ENCODE measurements around the gene MSANTD1.

The MSANTD1 gene

DNA sequence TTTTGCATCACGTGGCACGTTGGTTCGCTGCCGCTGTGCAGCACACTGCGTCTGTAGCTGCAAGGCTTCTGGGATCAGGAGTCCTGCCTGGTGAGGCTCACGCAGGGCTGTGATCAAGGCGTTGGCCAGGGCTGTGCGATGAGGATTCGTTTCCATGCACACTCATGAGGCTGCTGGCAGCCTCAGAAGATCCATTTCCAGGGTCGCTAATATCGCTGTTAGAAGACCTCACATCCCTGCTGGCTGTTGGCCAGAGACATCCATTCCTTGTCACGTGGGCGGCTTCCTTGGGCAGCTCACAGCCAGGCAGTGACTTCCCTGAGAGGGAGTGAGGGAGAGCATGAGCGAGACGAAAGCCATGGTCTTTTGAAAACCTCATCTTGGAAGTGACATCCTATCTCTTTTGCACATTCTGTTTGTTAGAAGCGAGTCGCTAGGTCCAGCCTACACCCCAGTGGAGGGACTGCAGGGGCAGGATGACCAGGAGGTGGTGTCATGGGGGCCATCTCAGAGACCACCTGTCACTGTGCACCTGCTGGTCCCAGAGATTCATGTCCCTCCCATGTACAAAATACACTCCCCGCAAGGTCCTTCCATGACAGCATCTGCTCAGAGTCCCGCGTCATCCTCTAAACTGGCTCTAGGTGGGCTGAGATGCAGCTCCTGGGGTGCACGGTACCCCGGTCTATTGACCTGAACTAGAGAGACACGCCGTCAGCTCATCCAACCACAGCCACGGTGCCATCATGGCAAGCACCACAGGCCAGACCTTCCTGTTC is 56.1 kb downstream of the MSANTD1 start:
- no peak for DNase-seq

DNA sequence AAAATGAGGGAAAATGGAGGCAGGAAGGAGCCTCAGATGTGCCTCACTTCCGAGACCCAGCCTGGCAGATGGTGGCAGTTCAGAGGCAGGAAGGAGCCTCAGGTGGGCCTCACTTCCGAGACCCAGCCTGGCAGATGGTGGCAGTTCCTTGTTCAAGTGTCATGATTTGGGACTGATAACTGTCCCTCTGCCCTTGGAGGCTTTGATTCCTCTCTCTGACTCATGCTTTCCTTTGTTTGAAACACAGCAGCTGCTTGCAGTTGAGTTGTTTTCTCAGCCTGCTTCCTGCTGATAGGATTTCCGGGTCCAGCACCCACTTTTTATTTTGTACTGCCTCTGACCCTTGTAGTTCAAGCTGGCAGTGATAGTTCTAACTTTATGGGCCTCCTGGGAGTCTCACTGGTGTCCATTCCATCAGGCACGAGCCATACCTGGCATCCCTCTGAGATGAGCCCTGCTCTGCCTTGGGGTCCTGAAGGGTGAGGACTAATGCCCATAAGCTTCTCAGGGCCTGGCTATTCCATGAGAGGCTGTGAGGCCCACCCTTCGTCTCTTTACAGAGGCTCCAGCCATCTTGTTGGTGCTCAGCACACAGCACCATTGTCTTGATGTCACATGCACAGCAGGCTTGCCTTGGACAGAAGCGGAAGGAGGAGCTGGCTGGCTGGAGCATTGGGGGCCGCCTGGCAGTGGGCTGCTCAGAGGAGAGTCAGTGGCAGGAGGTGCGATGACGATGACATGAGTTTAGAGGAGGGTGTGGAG is 56.8 kb downstream of the MSANTD1 start:
- no peak for DNase-seq

Measured in NCI-H1436 treated with DMSO at 0.1 percent for 48 hours (cell line).